GM19238 (cell line): ENCODE results near the gene ELAVL1.

Experiments
- DNase-seq: peaks from one replicate; pipeline ENCODE4 v3.0.0; 2011; ENCODE audit warnings: low spot score; ENCODE audit not compliant: insufficient read length

The ELAVL1 gene

DNA sequence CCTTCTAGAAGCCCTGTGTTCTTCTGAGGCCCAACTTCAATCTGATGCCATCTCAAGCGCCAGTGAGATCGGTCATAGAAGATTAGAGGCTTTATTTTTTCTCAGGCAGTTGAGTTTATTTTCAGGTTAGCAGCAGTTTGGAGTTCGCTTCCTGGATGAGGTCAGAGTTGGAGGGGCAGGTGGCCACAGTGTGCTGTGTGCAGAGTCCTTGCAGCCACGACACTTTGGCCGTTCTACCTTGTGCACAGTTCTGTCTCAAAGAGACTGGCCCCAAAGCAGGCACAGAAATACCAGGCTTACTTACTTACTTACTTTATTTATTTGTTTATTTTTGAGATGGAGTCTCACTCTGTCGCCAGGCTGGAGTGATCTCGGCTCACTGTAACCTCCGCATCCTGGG lies 15.9 kb upstream of the ELAVL1 start:
- DNase-seq = no peak

DNA sequence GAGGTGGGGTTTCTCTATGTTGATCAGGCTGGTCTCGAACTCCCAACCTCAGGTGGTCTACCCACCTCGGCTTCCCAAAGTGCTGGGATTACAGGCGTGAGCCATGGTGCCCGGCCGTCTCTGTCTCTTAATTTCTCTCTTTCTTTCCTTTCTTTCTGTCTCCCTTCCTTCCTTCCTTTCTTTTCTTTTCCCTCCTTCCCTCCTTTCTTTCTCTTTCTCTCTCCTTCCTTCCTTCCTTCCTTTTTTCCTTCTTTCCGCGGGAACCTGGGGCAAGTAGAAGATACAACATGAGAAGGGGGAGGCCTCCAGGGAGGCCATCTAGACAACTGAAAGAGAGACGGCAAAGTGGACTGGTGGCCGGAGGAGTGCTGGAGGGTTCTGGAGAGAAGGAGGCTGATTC lies 15.2 kb upstream of the ELAVL1 start:
- DNase-seq = no peak

GRCh38 chr19:8017808-8018207 lies 12.4 kb upstream of the ELAVL1 start:
- DNase-seq = peak; percentile 41

GRCh38 chr19:8004723-8005513 lies 523 bp downstream of the ELAVL1 start:
- DNase-seq = peak; percentile 30

DNA sequence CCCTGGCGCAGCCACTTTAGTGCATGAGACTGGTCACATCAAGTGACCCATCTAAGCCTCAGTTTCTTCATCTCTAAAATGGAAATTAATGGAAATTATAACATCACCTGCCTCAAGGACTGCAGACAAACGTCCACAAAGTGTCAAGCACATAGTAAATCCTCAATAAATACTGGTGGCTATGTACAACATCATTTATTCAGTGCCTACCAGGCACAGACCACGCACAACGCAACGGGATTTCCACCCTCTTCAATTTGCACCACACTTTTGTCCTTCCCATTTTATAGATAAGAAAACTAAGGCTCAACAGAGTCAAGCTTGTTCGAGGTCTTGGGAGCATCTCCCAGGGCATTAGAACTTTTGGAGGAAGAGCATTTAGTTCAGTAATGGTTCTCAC lies 1.4 kb downstream of the ELAVL1 start:
- DNase-seq = no peak

GRCh38 chr19:8001995-8002849 lies 3.2 kb downstream of the ELAVL1 start:
- peak; percentile 83 for DNase-seq

GRCh38 chr19:8001651-8001994 lies 3.8 kb downstream of the ELAVL1 start:
- DNase-seq = no peak

DNA sequence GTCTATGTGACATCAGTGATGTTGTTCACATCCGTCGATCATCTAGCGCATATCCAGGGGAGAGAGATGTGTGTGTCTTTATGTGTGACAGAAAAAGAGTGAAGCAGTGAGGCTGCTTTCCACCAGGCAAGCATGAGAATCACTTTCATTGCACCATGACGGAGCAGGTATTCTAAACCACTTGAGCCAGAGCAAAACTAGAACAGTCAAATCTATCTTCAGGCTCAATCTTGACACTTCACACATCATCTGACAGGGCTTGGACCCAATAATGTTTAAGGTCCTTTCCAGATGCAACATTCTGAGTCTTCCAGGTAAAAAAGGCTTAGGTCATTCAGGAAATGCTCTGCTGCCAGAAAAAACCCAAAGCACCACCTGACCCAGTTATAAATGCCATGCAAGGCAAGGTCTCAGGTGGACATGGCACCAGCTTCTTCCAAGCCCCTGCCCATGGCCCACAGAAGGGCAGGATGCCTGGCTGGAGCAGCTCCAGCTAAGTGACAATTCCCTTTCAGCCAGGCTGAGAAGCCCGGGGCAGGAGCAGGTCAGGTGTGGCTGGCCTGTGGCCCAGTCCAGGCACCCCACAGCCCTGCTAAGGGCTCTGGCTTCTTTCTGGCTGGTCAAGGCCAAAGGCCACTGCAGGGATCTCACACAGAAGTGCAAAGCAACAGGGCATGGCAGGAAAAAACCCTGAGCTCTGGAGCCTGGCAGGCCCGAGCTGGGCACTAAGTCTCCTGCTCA lies 5.0 kb downstream of the ELAVL1 start:
- DNase-seq = no peak

DNA sequence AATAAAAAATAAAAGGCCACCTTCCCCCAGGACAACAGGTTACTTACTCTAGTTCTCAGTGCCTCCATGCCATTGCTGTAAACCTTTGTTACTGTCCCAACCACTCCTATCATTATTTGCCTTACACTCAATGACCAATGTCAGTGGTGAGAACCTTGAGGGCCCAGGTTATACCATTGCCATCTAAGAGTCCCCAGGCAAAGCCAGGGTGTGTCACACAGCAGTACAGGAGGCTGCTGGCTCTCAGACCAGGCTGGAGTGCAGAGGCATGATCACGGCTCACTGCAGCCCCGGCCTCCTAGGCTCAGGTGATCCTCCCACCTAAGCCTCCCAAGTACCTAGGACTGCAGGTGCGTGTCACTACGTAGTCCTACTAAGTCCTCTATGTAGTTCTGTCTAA lies 6.1 kb downstream of the ELAVL1 start:
- no peak for DNase-seq

GRCh38 chr19:7997809-7998480 lies 7.5 kb downstream of the ELAVL1 start:
- DNase-seq = no peak

DNA sequence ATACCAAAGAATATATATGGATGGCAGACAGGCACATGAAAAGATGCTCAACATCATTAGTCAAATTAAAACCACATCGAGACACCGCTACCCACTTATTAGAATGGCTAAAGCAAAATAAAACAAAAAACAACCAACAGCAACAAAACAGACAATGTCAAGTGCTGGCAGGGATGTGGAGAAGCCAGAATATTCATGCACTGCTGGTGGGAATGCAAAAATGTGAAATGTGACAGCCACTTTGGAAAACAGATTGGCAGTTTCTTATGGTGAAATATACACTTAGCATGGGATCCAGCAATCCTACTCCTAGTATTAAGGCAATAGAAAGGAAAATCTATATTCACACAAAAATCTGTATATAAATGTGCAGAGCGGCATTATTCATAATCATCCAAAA lies 8.6 kb downstream of the ELAVL1 start:
- no peak for DNase-seq

DNA sequence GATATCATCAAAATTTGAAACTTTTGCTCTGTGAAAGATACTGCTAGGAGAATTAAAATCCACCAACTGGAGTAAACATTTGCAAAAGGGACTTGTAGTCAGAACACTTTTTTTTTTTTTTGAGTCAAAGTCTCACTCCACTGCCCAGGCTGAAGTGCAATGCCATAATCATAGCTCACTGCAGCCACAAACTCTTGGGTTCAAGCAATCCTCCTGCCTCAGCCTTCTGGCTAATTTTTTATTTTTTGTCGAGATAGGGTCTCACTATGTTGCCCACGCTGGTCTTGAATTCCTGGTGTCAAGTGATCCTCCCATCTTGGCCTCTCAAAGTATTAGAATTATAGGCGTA lies 9.7 kb downstream of the ELAVL1 start:
- DNase-seq = no peak

DNA sequence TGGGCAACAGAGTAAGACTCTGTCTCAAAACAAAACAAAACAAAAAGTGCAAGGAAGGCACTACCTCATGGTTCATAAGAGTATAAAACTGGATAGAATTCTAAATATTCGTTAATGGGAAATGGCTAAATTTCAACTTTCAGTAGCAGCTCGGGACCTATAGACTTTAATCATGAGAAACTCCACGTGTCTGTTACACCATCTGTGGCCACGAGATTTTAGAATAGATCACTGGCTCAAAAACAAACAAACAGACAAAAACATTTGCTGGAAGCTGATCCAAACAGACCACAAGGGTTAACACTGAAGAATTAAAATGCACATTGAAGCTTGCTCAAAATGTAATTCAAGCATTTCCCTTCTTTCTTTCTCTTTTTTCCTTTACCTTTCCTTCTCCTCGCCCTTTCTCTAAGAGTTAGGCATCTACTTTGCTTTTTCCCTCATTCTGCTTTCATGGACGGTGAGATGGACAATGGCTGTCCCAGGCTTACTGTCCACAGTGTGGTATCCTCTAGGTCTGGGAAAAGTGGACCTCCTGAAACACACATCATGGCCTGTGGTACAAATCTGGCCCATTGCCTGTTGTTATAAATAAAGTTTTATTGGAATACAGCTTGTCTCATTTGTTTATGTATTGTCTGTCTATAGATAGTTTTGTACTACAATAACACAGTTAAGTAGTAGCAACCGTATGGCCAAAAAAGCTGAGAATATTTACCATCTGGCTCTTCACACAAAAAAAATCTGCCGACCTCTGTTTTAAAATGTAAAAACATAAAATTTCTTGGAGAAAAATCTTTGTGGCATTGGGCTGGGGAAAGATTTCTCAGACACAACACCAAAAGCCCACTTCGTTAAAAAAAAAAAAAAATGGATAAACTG lies 10.3 kb downstream of the ELAVL1 start:
- DNase-seq = no peak

GRCh38 chr19:7994114-7994513 lies 11.3 kb downstream of the ELAVL1 start:
- no peak for DNase-seq

DNA sequence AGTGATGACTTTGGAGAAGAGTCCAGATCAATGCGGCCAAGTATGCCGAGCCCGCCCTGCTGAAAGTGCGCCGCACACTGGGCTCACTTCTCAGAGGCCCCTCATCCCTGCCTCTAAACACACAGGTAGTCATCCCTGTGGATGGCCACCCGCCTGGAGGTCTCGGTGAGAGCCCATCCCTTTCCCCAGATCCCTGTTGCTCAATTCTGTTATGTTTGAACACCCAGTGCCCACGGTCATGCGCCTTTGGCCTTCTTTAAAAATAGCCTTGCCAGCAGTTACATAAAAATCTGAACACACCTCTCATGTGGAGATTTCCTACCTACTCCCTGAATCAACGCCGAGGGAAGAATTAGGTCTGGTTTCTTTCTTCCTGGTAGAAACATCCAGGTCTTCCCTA lies 11.9 kb downstream of the ELAVL1 start:
- no peak for DNase-seq

DNA sequence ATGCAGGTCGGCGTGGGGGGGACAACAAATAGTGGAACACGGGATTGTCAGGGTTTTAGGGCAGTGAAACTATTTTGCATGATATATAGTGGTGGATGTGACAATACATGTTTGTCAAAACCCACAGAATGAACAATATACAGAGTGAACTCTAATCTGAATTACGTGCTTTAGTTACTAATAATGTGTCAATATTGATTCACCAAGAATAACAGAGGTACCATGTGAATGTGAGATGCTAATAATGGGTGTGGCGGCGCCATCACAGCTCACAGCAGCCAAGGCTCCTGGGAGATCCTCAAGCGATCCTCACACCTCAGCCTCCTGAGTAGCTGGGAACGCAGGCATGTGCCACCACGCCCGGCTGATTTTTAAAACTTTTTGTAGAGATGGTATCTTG lies 12.9 kb downstream of the ELAVL1 start:
- DNase-seq = no peak

DNA sequence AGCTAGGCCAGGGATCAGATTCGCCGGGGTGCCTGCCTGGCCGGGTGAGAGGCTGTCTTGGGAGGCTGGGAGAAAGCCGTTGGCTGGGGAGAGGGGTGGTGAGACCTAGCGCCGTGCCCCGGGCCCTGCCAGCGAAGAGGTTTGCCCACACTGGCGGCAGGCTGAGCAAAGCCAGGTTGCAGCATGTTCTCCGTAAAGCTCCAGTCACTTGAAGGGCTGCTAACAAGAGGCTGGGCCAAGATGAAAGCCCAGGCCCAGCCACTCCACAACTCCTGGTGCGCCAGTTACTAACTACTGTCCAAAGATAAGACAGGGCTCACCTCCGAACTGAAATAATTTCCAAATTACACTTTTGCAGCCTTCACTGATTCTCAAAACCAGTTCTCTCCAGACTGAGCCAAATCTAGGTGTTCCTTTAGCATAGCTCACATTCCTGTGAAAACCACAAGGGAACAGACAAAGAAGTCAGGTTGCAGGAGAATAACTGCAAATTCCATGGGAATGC lies 16.3 kb downstream of the ELAVL1 start:
- DNase-seq = no peak

GRCh38 chr19:7988307-7988706 lies 17.1 kb downstream of the ELAVL1 start:
- DNase-seq = no peak

DNA sequence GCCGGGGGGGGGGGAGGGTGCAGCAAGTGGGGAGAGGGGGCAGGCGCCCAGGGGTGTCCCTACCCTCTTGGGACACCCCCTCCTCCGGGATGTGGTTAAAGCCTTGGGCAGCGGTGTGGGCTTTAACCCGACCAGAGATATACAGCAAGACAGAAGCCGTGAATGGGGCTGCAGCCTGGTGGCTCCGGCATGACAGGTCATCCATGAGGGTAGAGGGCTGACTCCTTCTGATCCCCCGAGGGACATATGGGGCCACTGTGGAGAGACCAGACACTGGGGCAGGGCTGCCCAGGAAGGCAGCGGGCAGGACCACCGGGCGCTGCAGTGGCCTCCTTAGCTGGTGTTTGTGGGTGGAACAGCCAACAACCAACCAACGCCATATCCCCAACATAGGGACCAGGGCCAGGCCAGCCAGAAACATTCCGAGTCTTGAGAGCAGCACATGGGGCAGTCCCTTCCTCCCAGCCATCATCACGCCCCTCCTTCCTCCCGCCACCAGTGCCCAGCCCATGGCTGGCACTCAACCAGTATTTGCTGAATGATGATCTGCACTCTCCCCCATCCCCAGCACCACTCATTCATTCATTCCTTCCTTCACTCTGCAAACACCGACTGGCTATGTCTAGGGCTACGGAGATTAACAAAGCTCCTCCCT lies 18.2 kb downstream of the ELAVL1 start:
- no peak for DNase-seq
